Neural progenitor cell (in vitro differentiated cells): ENCODE results near the gene DISC1. TPM values are rescaled to one million over a fixed set of nuclear protein-coding genes. Genes with fewer than 3 reads are reported as not detected.

Experiments used
- DNase-seq: peaks from one replicate; pipeline ENCODE4 v3.0.0-alpha.2; 2016; ENCODE audit warnings: low spot score
- H2AFZ ChIP-seq: fragments of 200-600 bp; sonication (generic); replicated peaks from 2 replicates; pipeline ENCODE4 v1.6.1; 2016; ENCODE audit warnings: antibody characterized with exemption
- H3F3A ChIP-seq: fragments of 200-600 bp; sonication (generic); 2 replicates; pipeline ENCODE4 v1.6.1; 2016; ENCODE audit warnings: antibody characterized with exemption, low read depth
- H3K27ac ChIP-seq: fragments of 200-600 bp; sonication (generic); 2 replicates; pipeline ENCODE4 v1.5.1; 2016; ENCODE audit warnings: mild to moderate bottlenecking
- H3K27me3 ChIP-seq: fragments of 200-600 bp; sonication (generic); 2 replicates; pipeline ENCODE4 v1.6.1; 2016; ENCODE audit warnings: mild to moderate bottlenecking, moderate library complexity
- H3K36me3 ChIP-seq: fragments of 200-600 bp; sonication (generic); 2 replicates; pipeline ENCODE4 v1.5.1; 2016
- H3K4me1 ChIP-seq: fragments of 200-600 bp; sonication (generic); 2 replicates; pipeline ENCODE4 v1.6.1; 2016; ENCODE audit warnings: mixed run types
- H3K4me2 ChIP-seq: fragments of 200-600 bp; sonication (generic); 2 replicates; pipeline ENCODE4 v1.6.1; 2016
- H3K4me3 ChIP-seq: fragments of 200-600 bp; sonication (generic); 2 replicates; pipeline ENCODE4 v1.5.1; 2016
- H3K79me2 ChIP-seq: fragments of 200-600 bp; sonication (generic); 2 replicates; pipeline ENCODE4 v1.6.1; 2016; ENCODE audit warnings: low read depth
- H3K9ac ChIP-seq: fragments of 200-600 bp; sonication (generic); 2 replicates; pipeline ENCODE4 v1.6.1; 2016
- H3K9me3 ChIP-seq: fragments of 200-600 bp; sonication (generic); 2 replicates; pipeline ENCODE4 v1.5.1; 2016; ENCODE audit warnings: low read depth
- H4K20me1 ChIP-seq: fragments of 200-600 bp; sonication (generic); 2 replicates; pipeline ENCODE4 v1.6.1; 2016; ENCODE audit warnings: low read depth
- H3K27ac Mint-ChIP-seq: 3 replicates; pipeline ENCODE4 v1.8.0; 2021; ENCODE audit warnings: mixed read lengths
- H3K27me3 Mint-ChIP-seq: 2 replicates; pipeline ENCODE4 v1.8.0; 2022; ENCODE audit warnings: low read depth, mild to moderate bottlenecking, inconsistent platforms, moderate library complexity, mixed read lengths; ENCODE audit not compliant: insufficient read depth
- H3K36me3 Mint-ChIP-seq: 3 replicates; pipeline ENCODE4 v1.8.0; 2021; ENCODE audit warnings: mixed read lengths
- H3K4me1 Mint-ChIP-seq: 3 replicates; pipeline ENCODE4 v1.8.0; 2021; ENCODE audit warnings: mixed read lengths
- H3K4me3 Mint-ChIP-seq: 3 replicates; pipeline ENCODE4 v1.8.0; 2021; ENCODE audit warnings: mild to moderate bottlenecking, moderate library complexity, mixed read lengths
- H3K9me3 Mint-ChIP-seq: 3 replicates; pipeline ENCODE4 v1.8.0; 2020; ENCODE audit warnings: mixed read lengths
- EZH2 ChIP-seq: fragments of 200-600 bp; sonication (generic); IDR thresholded peaks from 2 replicates; pipeline ENCODE4 v1.6.1; 2017; ENCODE audit warnings: antibody characterized with exemption, mild to moderate bottlenecking, moderate library complexity
- EZH2phosphoT487 ChIP-seq: fragments of 200-600 bp; sonication (generic); IDR thresholded peaks from 2 replicates; pipeline ENCODE4 v1.6.1; 2017; ENCODE audit warnings: antibody characterized with exemption
- total RNA-seq: library from RNA; depleted of rRNA; stranded (reverse); fragments of >200 nt; gene quantifications from 2 replicates; pipeline ENCODE4 v1.2.3, GENCODE V29; 2015; ENCODE audit warnings: low replicate concordance
- TF ChIP-seq, protein P1 (sequence below): fragments of 200-600 bp; sonication (generic); IDR thresholded peaks from 2 replicates; pipeline ENCODE4 v1.5.1; 2017; ENCODE audit warnings: antibody characterized with exemption, mild to moderate bottlenecking

Gene DISC1
- total RNA-seq, 1 donor from 2014 or later, result 1.8 TPM

DNA sequence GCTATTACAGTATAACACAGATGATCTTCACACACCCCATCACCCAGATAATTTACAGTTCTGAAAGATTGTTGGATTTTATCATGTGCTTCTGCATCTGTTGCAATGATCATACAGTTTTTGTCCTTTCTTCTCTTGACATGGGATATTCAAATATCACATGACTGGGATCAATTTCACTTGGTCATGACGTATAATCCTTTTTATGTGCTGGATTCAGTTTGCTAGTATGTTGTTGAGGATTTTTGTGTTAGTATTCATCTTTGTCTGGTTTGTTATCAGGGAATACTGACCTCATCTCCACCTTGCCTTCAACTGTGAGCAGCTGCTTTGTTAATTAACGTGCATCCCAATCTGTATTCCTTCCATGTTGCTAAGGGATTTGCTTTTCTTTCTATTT, 44.7 kb upstream of the DISC1 start:
- H3K27ac Mint-ChIP-seq, result no peak overlapping the region

DNA sequence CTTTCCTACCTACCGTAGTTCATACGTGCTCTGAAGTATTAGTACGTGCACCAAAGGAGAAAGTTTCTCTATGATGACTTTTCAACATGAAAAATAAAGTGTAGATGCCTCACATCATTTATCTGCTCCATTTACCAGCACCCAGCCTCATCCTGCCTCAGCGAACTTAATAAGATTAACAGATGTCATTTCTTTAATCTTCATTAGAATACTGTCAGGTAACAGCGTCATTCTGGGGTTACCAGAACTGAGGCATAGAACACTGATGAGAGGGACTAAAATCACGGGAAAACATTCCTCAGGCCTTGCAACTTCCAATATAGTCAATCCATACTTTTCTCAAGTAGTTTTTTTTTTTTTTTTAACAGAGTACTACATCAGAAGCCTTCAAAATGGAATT, 43.2 kb upstream of the DISC1 start:
- peaks cover 2% of the 10 kb centered on the region for H3K36me3 Mint-ChIP-seq
- Histone ChIP-seq H3K9ac (no peak overlapping the region), H3K4me3 (no peak overlapping the region)

More for the DNA sequence above, 44.7 kb upstream of the DISC1 start:
- H3K9ac ChIP-seq, result no peak overlapping the region
- DNase-seq, result no peak
- H3K36me3 Mint-ChIP-seq, result peaks cover 2% of the 10 kb centered on the region
- H3K4me3 Mint-ChIP-seq, result no peak overlapping the region
- no peaks in the 10 kb centered on the region for H4K20me1 ChIP-seq
- H3K4me1 Mint-ChIP-seq, result no peaks in the 10 kb centered on the region
- no peaks in the 10 kb centered on the region for H3K27me3 Mint-ChIP-seq
- H3K27me3 ChIP-seq, result no peaks in the 10 kb centered on the region
- no peaks in the 10 kb centered on the region for H3K9me3 ChIP-seq
- no peaks in the 10 kb centered on the region for H3K4me1 ChIP-seq
- TF ChIP-seq, protein P1, sequence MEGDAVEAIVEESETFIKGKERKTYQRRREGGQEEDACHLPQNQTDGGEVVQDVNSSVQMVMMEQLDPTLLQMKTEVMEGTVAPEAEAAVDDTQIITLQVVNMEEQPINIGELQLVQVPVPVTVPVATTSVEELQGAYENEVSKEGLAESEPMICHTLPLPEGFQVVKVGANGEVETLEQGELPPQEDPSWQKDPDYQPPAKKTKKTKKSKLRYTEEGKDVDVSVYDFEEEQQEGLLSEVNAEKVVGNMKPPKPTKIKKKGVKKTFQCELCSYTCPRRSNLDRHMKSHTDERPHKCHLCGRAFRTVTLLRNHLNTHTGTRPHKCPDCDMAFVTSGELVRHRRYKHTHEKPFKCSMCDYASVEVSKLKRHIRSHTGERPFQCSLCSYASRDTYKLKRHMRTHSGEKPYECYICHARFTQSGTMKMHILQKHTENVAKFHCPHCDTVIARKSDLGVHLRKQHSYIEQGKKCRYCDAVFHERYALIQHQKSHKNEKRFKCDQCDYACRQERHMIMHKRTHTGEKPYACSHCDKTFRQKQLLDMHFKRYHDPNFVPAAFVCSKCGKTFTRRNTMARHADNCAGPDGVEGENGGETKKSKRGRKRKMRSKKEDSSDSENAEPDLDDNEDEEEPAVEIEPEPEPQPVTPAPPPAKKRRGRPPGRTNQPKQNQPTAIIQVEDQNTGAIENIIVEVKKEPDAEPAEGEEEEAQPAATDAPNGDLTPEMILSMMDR, result no peak
- TF ChIP-seq EZH2phosphoT487 (no peak), EZH2 (no peak)
- H3K79me2 ChIP-seq, result no peaks in the 10 kb centered on the region
- no peaks in the 10 kb centered on the region for H3F3A ChIP-seq
- H3K4me2 ChIP-seq, result no peak overlapping the region
- no peak overlapping the region for H3K4me3 ChIP-seq
- H2AFZ ChIP-seq, result no peak overlapping the region
- no peaks in the 10 kb centered on the region for H3K9me3 Mint-ChIP-seq
- no peaks in the 10 kb centered on the region for H3K36me3 ChIP-seq
- H3K27ac ChIP-seq, result no peak overlapping the region

DNA sequence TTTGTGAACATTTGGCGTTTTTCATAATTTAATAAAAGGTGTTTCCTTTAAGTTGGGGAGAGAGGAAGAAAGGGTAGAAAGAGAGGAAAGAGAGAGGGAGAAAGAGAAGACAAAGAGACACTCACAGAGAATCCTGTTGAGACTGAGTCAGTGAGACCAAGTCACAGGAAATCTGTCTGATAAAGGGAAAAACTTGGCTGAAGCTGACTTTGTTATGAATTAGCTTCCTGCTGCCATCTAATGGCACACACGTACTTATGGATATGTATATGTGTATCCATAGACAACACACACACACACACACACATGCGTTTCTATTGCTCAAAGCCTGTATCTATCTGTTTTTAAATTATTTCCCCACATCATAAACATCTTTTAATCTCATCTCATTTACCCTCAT, 42.5 kb upstream of the DISC1 start:
- H3K36me3 ChIP-seq, result no peaks in the 10 kb centered on the region
- no peaks in the 10 kb centered on the region for H3K79me2 ChIP-seq
- H3K4me1 ChIP-seq, result no peaks in the 10 kb centered on the region
- H3K4me3 ChIP-seq, result no peak overlapping the region
- no peaks in the 10 kb centered on the region for H3K36me3 Mint-ChIP-seq
- H3K27ac ChIP-seq, result no peak overlapping the region
- no peak overlapping the region for H3K27ac Mint-ChIP-seq
- DNase-seq, result no peak
- H3K4me3 Mint-ChIP-seq, result no peak overlapping the region
- no peak overlapping the region for H2AFZ ChIP-seq
- TF ChIP-seq EZH2, result no peak
- H3K9ac ChIP-seq, result no peak overlapping the region
- H3K4me1 Mint-ChIP-seq, result no peaks in the 10 kb centered on the region
- no peaks in the 10 kb centered on the region for H3K9me3 ChIP-seq
- no peaks in the 10 kb centered on the region for H3K27me3 ChIP-seq
- no peaks in the 10 kb centered on the region for H4K20me1 ChIP-seq
- H3K27me3 Mint-ChIP-seq, result no peaks in the 10 kb centered on the region
- no peaks in the 10 kb centered on the region for H3F3A ChIP-seq
- no peak overlapping the region for H3K4me2 ChIP-seq
- H3K9me3 Mint-ChIP-seq, result no peaks in the 10 kb centered on the region

More for the DNA sequence above, 43.2 kb upstream of the DISC1 start:
- TF ChIP-seq EZH2phosphoT487, result no peak
- no peak for TF ChIP-seq EZH2
- TF ChIP-seq, protein P1, result no peak
- Histone ChIP-seq H3K4me1 (no peaks in the 10 kb centered on the region), H3K9me3 (no peaks in the 10 kb centered on the region), H3K4me2 (no peak overlapping the region), H3F3A (no peaks in the 10 kb centered on the region), H2AFZ (no peak overlapping the region), H3K27ac (no peak overlapping the region), H3K36me3 (no peaks in the 10 kb centered on the region), H3K27me3 (no peaks in the 10 kb centered on the region), H4K20me1 (no peaks in the 10 kb centered on the region), H3K79me2 (no peaks in the 10 kb centered on the region)
- H3K4me1 Mint-ChIP-seq, result no peaks in the 10 kb centered on the region
- H3K4me3 Mint-ChIP-seq, result no peak overlapping the region
- DNase-seq, result no peak
- no peaks in the 10 kb centered on the region for H3K9me3 Mint-ChIP-seq
- no peak overlapping the region for H3K27ac Mint-ChIP-seq
- H3K27me3 Mint-ChIP-seq, result no peaks in the 10 kb centered on the region

DNA sequence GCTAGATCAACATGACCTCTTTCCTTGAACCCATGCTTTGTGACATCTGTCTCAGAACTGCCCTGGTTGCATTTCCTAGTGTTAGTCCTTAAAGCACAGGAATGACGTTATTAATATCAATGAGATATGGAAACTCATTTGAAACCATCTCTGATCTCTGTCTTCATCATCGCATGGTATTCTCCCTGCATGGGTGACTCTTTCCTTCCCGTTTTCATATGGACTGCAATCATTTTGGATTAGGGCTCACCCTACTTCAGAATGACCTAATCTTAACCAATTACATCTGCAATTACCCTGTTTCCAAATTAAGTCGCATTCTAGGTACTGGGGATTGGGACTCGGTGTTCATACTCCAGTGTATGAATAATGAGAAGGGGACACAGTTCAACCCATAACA, 41.7 kb upstream of the DISC1 start:
- Histone ChIP-seq H2AFZ (no peak overlapping the region), H3K79me2 (no peaks in the 10 kb centered on the region), H3K27ac (no peak overlapping the region), H3K9ac (no peak overlapping the region), H3K9me3 (no peaks in the 10 kb centered on the region), H3K4me2 (no peak overlapping the region), H4K20me1 (no peaks in the 10 kb centered on the region), H3K4me1 (no peaks in the 10 kb centered on the region), H3K4me3 (no peak overlapping the region), H3F3A (no peaks in the 10 kb centered on the region), H3K27me3 (no peaks in the 10 kb centered on the region), H3K36me3 (no peaks in the 10 kb centered on the region)
- no peak overlapping the region for H3K4me3 Mint-ChIP-seq
- TF ChIP-seq EZH2, result no peak
- TF ChIP-seq, protein P1, result no peak
- no peak for TF ChIP-seq EZH2phosphoT487
- H3K9me3 Mint-ChIP-seq, result no peaks in the 10 kb centered on the region
- no peaks in the 10 kb centered on the region for H3K36me3 Mint-ChIP-seq
- H3K27me3 Mint-ChIP-seq, result peaks cover 4% of the 10 kb centered on the region
- DNase-seq, result no peak
- no peak overlapping the region for H3K27ac Mint-ChIP-seq
- H3K4me1 Mint-ChIP-seq, result no peaks in the 10 kb centered on the region
